Activated CD4-positive, alpha-beta T cell treated with anti-CD3 and anti-CD28 coated beads, Interleukin-10, Interleukin-2, amounts not matched to agents 100 ng/mL and 50 ng/mL, durations not matched to agents 16 hours and 8 hours (primary cell): ENCODE measurements around the gene FHIP1B.
"Not testable (repeated sequence)": the region's sequence is repeated elsewhere in the genome, so short reads cannot be mapped to it uniquely, and the experiment has no call there.

Experiments
- DNase-seq: peaks from one replicate; pipeline ENCODE4 v3.0.0-alpha.2; 2020

The FHIP1B gene

DNA sequence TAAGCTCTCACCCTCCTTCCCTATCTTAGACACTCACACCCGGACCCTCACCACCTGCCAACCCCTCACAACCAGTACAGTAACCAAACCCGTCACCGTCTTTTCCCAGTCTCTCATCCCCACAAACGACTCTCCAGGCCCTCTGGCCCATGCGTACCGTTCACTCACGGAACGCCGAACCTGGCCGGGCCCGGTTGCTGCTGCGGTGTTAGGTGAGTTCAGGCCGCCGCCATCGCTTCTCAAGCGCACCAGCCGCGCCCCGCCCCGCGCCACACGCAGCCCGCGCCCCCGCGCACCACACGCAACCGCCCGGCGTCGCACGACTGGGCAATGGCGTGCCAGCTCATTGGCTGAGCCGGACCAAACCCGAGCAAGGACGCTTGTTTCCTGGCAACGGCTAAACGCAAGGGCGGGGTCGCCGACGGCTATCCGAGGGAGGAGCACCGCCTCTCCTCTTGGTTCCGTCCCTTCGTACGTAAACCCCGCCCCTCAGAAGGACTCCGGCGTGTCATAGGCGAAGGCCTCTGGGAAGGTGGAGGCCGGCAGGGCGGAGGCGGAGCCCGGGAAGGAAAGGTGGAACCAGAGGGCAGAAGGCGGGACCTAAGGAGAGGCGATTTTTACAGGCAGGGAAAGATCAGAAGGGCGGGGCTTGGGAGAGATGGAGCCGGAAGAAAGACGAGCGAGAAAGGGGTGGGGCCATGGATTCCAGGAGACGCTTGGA is at the start of gene FHIP1B:
FHIP1B (minus strand) TSS at position 250 of the 721 bp plus-strand sequence. CDS start 10,120 bp downstream, outside the sequence.
- DNase-seq, result peak; percentile 100

GRCh38 chr11:6283453-6284023 is 49.1 kb upstream of the FHIP1B start:
- no peak for DNase-seq

DNA sequence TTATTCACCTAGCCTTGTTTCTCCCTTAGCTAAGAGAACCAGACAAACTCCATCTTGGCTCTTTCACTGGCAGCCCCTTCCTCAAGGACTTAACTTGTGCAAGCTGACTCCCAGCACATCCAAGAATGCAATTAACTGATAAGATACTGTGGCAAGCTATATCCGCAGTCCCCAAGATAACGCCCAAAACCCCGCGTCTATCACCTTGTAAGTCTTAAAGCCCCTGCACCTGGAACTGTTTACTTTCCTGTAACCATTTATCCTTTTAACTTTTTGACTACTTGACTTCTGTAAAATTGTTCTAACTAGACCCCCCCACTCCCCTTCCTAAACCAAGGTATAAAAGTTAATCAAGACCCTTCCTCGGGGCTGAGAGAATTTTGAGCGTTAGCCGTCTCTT is 46.4 kb upstream of the FHIP1B start:
- not testable (repeated sequence) for DNase-seq

GRCh38 chr11:6273188-6273587 is 38.8 kb upstream of the FHIP1B start:
- DNase-seq, result no peak

DNA sequence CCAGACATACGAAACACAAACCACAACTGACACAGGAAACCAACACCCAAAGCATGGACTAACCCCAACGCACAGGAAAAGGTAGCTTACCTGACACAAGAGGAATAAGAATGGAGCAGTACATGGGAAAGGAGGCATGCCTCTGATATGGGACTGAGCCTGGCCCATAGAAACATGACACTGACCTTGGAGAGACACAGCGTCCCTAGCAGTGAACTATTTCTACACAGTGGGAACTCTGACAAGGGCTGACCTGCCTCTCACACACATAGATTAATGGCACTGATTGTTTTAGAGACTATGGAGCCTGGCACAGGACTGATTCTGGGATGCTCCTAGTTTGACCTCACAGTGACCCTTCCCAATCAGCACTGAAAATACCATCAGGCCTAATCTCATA is 37.2 kb upstream of the FHIP1B start:
- no peak for DNase-seq

GRCh38 chr11:6270584-6271246 is 36.3 kb upstream of the FHIP1B start:
- no peak for DNase-seq

DNA sequence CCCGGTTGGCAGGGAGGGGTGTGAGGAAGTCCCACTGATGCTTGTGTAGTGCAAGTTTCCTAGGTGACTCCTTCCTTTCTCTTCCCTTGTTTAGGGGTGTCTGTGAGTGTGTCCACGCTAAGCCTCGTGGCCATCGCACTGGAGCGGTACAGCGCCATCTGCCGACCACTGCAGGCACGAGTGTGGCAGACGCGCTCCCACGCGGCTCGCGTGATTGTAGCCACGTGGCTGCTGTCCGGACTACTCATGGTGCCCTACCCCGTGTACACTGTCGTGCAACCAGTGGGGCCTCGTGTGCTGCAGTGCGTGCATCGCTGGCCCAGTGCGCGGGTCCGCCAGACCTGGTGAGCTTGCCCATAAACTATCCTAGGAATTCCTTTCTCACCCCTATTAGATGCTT is 35.6 kb upstream of the FHIP1B start:
- DNase-seq, result no peak

- no peak for DNase-seq
Observed at GRCh38 chr11:6268820-6269219, 34.4 kb upstream of the FHIP1B start.

DNA sequence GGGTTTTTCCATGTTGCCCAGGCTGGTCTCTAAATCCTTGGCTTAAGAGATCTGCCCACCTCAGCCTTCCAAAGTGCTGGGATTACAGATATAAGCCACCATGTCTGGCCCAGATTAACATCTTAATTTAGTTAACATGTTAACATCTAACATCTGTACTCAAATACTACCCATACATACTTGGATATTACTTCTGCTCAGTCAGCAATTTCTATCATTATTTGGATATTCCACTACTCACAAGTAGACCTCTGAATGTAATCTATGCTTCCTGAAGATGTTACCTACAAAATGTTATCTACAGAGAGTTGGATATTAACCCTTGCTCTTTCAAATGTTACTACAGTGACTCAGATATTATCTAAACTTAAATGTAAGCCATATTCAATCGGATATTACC is 29.2 kb upstream of the FHIP1B start:
- no peak for DNase-seq

GRCh38 chr11:6260207-6260726 is 25.8 kb upstream of the FHIP1B start:
- DNase-seq, result no peak

DNA sequence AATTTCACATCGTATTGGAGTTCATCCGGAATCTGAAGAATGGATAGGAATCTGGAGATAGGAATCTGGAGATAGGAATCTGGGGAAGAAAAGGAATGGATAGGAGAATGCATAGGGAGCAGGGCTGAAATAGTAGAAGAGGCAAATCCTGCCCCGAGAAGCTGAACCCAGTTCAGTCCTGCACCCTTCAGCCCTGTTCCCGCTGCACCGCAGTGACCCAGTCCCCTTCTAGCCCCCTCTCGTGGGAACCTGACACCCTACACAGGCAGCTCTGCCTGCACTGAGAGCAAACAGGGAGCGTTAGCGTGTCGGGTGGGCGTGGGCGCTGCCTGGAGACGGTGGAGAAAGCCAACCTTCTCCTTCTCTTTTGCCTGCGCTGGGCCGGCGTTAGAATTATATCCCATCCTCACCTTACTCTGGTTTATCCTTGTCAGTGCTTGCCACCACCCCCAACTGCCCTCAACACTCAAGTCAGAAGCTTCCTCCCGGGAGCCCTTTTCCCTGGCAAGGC is 24.2 kb upstream of the FHIP1B start:
- DNase-seq, result no peak

GRCh38 chr11:6258141-6258540 is 23.7 kb upstream of the FHIP1B start:
- DNase-seq, result no peak

DNA sequence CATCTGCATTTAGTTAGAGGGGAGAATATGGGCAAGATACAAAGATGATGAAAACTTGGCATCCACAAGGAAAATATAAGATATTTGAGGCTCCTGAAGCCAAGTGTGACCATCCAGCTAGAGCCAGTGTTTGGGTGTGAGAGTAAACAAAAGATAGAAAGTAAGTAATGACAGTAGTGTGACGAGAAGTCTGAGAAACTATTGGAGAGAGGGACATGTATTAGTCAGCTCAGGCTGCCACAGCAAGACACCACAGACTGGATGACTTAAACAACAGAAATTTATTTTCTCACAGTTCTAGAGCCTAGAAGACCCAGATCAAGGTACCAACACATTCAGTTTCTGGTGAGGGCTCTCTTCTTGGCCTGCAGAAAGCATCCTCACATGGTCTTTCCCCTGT is 18.8 kb upstream of the FHIP1B start:
- peak; percentile 53 for DNase-seq

- no peak for DNase-seq
Observed at GRCh38 chr11:6251990-6252473, 17.6 kb upstream of the FHIP1B start.

GRCh38 chr11:6251120-6251733 is 16.8 kb upstream of the FHIP1B start:
- DNase-seq, result peak; percentile 62

DNA sequence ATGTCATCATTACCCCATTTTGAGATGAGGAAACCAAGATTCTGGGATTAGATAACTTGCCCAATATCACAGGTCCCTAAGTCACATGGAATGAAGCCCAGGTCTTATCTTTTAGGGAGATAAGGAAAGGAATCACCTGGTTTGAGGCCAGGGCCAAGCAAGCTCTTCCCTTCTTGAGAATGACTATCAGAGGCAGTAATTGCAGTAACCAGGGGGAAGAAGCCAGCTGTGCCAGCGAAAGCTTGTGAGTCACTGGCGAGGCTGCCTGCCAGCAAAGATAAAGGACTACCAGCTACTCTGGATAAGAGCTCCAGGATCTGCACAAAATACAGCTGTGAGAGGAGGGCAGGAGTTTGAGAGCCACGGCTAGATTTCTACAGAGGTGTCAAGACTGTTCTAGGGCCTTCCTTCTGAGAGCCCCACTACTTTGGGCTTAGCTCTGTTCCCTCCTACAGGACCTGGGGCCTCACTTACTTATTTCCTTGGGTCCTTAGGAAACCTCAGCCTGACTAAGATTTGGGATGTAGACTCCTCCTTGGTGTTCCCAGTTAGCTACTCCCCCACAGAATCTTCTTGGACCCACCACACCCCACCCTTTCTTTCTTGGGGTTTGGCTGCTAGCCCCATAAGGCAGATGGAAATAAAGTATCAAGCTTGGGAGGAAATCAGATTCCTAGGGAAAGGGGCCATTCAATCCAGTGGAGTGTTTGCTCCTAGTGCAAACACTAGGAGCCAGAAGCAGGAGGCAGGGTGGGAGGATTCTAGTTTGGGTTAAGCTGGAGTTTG is 15.5 kb upstream of the FHIP1B start:
- no peak for DNase-seq

GRCh38 chr11:6248897-6249296 is 14.5 kb upstream of the FHIP1B start:
- DNase-seq, result not testable (repeated sequence)

DNA sequence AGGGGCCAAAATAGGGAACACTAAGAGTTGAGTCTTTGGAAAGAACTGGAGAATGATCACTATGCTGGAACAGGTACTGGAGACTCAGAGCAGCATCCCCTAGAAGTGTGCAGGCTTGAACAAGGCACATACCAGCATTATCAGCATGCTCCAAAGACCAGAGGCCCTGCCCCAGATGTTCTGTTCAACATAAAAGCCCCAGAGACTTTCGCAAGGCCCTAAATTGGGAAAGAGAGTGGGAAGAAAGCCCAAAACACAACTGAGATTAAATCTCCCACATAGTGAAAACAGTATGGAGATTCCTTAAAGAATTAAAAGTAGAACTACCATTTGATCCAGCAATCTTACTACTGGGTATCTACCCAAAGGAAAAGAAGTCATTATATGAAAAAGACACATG is 13.8 kb upstream of the FHIP1B start:
- no peak for DNase-seq

DNA sequence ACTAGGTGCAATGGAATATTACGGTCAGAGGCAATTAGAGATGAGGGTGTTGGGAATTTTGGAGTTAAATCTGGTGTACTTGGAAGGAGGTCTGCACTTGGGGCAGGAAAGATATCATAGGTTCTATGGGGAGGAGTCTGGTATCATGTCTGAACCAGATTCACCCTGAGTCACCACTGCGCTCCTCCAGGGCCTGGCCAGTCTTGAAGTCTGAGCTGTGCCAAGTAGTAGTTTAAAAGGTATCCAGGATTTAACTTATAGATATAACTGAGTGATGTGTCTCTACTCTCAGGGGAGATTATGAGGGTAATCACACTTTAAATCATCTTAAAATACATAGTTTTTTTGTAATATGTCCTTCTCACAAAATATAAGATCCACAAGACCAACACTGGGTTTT is 11.1 kb upstream of the FHIP1B start:
- DNase-seq, result no peak

DNA sequence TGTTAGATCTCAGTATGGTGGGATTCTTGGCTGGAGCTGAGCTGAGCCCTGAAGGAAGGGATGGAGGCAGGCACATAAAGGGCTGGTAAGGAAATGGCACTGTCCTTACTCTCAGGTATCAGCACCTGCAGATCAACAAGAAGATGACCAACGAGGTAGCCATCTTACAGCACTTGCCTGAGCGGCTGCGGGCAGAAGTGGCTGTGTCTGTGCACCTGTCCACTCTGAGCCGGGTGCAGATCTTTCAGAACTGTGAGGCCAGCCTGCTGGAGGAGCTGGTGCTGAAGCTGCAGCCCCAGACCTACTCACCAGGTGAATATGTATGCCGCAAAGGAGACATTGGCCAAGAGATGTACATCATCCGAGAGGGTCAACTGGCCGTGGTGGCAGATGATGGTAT is 6.9 kb upstream of the FHIP1B start:
- no peak for DNase-seq

GRCh38 chr11:6240781-6241180 is 6.3 kb upstream of the FHIP1B start:
- no peak for DNase-seq

DNA sequence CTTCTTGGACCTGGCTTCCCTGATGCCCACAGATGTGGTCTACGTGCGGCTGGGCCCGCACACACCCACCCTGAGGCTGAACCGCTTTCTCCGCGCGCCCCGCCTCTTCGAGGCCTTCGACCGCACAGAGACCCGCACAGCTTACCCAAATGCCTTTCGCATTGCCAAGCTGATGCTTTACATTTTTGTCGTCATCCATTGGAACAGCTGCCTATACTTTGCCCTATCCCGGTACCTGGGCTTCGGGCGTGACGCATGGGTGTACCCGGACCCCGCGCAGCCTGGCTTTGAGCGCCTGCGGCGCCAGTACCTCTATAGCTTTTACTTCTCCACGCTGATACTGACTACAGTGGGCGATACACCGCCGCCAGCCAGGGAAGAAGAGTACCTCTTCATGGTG is 5.7 kb upstream of the FHIP1B start:
- no peak for DNase-seq
